ENCODE data around the gene CLEC20A. TPM values are rescaled to one million over a fixed set of nuclear protein-coding genes. Genes with fewer than 3 reads are reported as not detected.
A peak's percentile ranks its signal among the peaks of the same experiment; 100 is the strongest.

Gene CLEC20A
- total and polyA plus RNA-seq, 9 of the 15 experiments (the other 6 are each of a cell fraction or from before 2014, with no cell fraction given), result not detected

GRCh38 chr1:178537382-178538090, 40.8 kb upstream of the CLEC20A start (continued):
- no peak for TF ChIP-seq ARID1B (IDR thresholded peaks at IDR 0.05)

DNA sequence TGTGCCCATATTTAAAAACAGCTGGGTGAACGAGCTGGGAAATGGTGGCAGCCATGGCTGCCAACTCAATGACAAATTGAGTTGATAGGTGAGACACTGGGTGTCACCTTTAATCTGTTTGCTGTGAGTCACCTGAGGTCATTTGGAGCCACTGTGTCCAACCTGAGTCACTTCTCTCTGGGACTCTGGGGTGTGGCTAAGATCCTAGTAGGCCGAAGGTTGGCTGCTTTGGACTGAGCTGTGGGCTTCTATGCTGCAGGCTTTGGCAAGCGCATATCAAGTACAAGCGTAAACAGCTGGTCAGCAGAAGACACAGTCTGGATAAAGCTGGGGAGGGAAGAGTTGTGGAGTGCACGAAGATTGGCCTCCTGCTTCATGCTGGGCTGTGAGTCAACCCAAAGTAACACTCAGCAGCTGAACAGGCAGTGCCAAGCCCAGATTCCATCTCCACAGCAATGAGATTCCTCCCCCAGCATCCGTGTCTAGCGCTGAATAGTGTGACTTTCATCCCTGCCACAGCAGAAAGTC, 40.1 kb upstream of the CLEC20A start:
- ChIA-PET POLR2A (interaction anchor here (0.6 to 0.9 kb wide), 5 partner anchors 9 to 1278 kb away, joined by 3 to 4 read pairs (median 3); no protein-coding TSS in a partner anchor), CTCF (ENCODE audit: low intra/inter-chr PET ratio) (no interaction called here)
- no peak for FAIRE-seq
- Histone ChIP-seq H3K4me1 (replicated peaks in 1 of 2; ENCODE audit: control insufficient read depth in 2 of 2, insufficient read depth in 2 of 2, low read length in 2 of 2) (peaks cover 0 to 3% of the 10 kb centered on the region in 2 experiments; a peak in 3 of 5 replicates), H2AFZ (ENCODE audit: low read depth, low read length) (no peak overlapping the region), H3K36me3 (ENCODE audit: control insufficient read depth, insufficient read depth, low read length) (no peaks in the 10 kb centered on the region), H3K27me3 (ENCODE audit: control insufficient read depth in 2 of 2, insufficient read depth in 2 of 2, low read length in 2 of 2) (peaks cover 23 to 59% of the 10 kb centered on the region in 2 experiments), H3K4me3 (no peak overlapping the region), H3K9me3 (replicated peaks; ENCODE audit: control insufficient read depth, insufficient read depth, low read depth, low read length) (no peaks in the 10 kb centered on the region), H3K27ac (ENCODE audit: extremely low read depth, low read depth, low read length) (no peak overlapping the region), H4K20me1 (replicated peaks; ENCODE audit: control insufficient read depth, insufficient read depth, low read length) (no peaks in the 10 kb centered on the region; the same call in 1 of the 2 replicates), H3K9ac (ENCODE audit: insufficient read depth in 1 of 2, low read depth in 2 of 2, low read length in 2 of 2) (no peak overlapping the region), H3K9me1 (ENCODE audit: control insufficient read depth, insufficient read depth, low read length) (peaks cover 5% of the 10 kb centered on the region), H3K79me2 (ENCODE audit: control insufficient read depth, insufficient read depth, low read length) (no peaks in the 10 kb centered on the region), H3K4me2 (ENCODE audit: insufficient read depth, low read length) (no peak overlapping the region)
- no peak for DNase-seq (ENCODE audit: extremely low read depth in 1 of 4, low spot score in 3 of 4)
- BruUV-seq (replicated peaks), result no TSS peak
- intact Hi-C loops (cut with micrococcal nuclease) (no loop called here), in situ Hi-C loops (cut with MboI) (loop anchor here (10.0 to 25.0 kb wide), 2 partner anchors 468 to 825 kb away; partner anchors contain the start of gene AXDND1)
- ATAC-seq, result no peak
- 0 out of 2 replicates have a peak, but pooled peaks have one; percentile 36 for TF ChIP-seq FOSL1 (tag; conservative IDR thresholded peaks at IDR 0.05)
- no peak for TF ChIP-seq TAF1 (IDR thresholded peaks at IDR 0.05; ENCODE audit: control insufficient read depth, extremely low read depth, insufficient read depth, low read length, severe bottlenecking)
- 2% methylated on average over 7 of the region's 7 CpGs for WGBS (ENCODE audit: insufficient coverage, low coverage, missing lambda C conversion rate)

Data from K562 (cell line).